DND-41 (cell line): ENCODE data around the gene KRT15.
A peak's percentile ranks its signal among the peaks of the same experiment; 100 is the strongest.

Source experiments
- ATAC-seq: fragments of 200-7000 bp; cut with Tn5 transposase; 3 replicates; pipeline ENCODE4 v1.9.1; 2021; ENCODE audit warnings: low read depth; ENCODE audit not compliant: insufficient read depth
- DNase-seq: peaks from one replicate; pipeline ENCODE4 v3.0.0-alpha.2; 2020
- H2AFZ ChIP-seq: 2 replicates; pipeline ENCODE4 v1.6.0; 2012; ENCODE audit warnings: low read depth, low read length
- H3K27ac ChIP-seq: 2 replicates; pipeline ENCODE4 v1.5.1; 2012; ENCODE audit warnings: low read length, inconsistent platforms
- H3K27me3 ChIP-seq: fragments of 200-600 bp; sonication (generic); 2 replicates; pipeline ENCODE4 v1.6.0; 2012; ENCODE audit warnings: low read length, mild to moderate bottlenecking, inconsistent platforms; ENCODE audit not compliant: insufficient read depth, poor library complexity
- H3K36me3 ChIP-seq: 2 replicates; pipeline ENCODE4 v1.5.1; 2012; ENCODE audit warnings: low read length, inconsistent platforms; ENCODE audit not compliant: insufficient read depth
- H3K4me1 ChIP-seq: 2 replicates; pipeline ENCODE4 v1.5.1; 2012; ENCODE audit warnings: mild to moderate bottlenecking, low read length; ENCODE audit not compliant: insufficient read depth
- H3K4me2 ChIP-seq: 2 replicates; pipeline ENCODE4 v1.6.0; 2012; ENCODE audit warnings: mild to moderate bottlenecking, moderate library complexity, low read length, inconsistent platforms; ENCODE audit not compliant: insufficient read depth
- H3K4me3 ChIP-seq, 2 experiments: fragments of 200-600 bp in 1 of 2; shearing (Covaris generic) in 1 of 2; 2 replicates each; pipeline ENCODE4 v1.5.1; 2012 to 2016; ENCODE audit warnings: inconsistent platforms in 2 of 2, low read length in 2 of 2, mild to moderate bottlenecking in 2 of 2, low read depth in 1 of 2, moderate library complexity in 1 of 2
- H3K79me2 ChIP-seq: 2 replicates; pipeline ENCODE4 v1.6.0; 2012; ENCODE audit warnings: low read length, inconsistent platforms; ENCODE audit not compliant: insufficient read depth
- H3K9ac ChIP-seq: 2 replicates; pipeline ENCODE4 v1.6.0; 2012; ENCODE audit warnings: low read depth, mild to moderate bottlenecking, inconsistent platforms, low read length, moderate library complexity
- H3K9me3 ChIP-seq: 2 replicates; pipeline ENCODE4 v1.5.1; 2012; ENCODE audit warnings: low read length, moderate library complexity, mild to moderate bottlenecking, inconsistent platforms; ENCODE audit not compliant: insufficient read depth, severe bottlenecking
- H4K20me1 ChIP-seq: 2 replicates; pipeline ENCODE4 v1.6.0; 2012; ENCODE audit warnings: low read length; ENCODE audit not compliant: insufficient read depth
- EZH2 ChIP-seq: IDR thresholded peaks from 3 replicates; pipeline ENCODE4 v1.6.1; 2012; ENCODE audit warnings: borderline replicate concordance, low read depth, mild to moderate bottlenecking, moderate library complexity, low read length, inconsistent platforms; ENCODE audit not compliant: severe bottlenecking
- TF ChIP-seq, protein P1 (sequence below): IDR thresholded peaks from 2 replicates; pipeline ENCODE4 v1.5.1; 2012; ENCODE audit warnings: borderline replicate concordance, low read length, moderate library complexity, mild to moderate bottlenecking; ENCODE audit not compliant: poor library complexity, severe bottlenecking; ENCODE audit errors: extremely low read depth

KRT15 gene

DNA sequence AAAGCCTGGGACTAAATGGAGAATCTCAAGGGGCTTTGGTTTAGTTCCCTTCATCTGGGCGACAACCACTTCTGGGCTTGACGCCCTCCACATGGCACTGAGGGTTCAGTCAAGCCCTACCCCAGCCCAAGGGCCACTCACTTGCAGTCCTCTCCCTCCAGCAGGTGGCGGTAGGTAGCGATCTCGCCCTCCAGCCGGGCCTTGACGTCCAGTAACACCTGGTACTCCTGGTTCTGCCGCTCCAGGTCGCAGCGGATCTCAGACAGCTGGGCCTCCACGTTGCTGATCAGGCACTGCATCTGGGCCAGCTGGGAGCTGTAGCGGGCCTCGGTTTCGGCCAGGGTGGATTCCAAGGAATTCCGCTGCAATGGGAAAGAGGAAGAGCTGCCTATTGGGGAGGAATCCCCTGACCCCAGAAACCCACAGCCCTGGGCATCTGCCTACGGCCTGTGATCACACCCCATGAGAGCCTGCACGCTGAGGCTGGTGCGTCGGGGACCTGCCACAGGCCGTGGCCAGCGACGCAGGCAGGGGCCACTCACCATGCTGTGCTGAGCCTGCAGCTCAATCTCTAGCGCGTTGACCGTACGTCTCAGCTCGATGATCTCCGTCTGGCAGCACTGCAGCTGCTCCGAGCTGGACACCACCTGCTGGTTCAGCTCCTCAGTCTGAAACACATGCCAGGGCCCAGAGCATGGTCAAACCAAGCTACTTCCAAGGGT is 31.7 kb downstream of the KRT15 start:
- Histone ChIP-seq H3K79me2 (no peaks in the 10 kb centered on the region), H3K27ac (no peak overlapping the region), H4K20me1 (0 out of 2 replicates have a peak, but pooled peaks cover 3% of the 10 kb centered on the region), H3K27me3 (peaks cover 15% of the 10 kb centered on the region), H3K9ac (no peak overlapping the region), H3K4me3 (no peak overlapping the region), H3K36me3 (no peaks in the 10 kb centered on the region), H3K4me1 (no peaks in the 10 kb centered on the region), H3K9me3 (no peaks in the 10 kb centered on the region), H2AFZ (no peak overlapping the region), H3K4me2 (no peak overlapping the region)
- TF ChIP-seq, protein P1, sequence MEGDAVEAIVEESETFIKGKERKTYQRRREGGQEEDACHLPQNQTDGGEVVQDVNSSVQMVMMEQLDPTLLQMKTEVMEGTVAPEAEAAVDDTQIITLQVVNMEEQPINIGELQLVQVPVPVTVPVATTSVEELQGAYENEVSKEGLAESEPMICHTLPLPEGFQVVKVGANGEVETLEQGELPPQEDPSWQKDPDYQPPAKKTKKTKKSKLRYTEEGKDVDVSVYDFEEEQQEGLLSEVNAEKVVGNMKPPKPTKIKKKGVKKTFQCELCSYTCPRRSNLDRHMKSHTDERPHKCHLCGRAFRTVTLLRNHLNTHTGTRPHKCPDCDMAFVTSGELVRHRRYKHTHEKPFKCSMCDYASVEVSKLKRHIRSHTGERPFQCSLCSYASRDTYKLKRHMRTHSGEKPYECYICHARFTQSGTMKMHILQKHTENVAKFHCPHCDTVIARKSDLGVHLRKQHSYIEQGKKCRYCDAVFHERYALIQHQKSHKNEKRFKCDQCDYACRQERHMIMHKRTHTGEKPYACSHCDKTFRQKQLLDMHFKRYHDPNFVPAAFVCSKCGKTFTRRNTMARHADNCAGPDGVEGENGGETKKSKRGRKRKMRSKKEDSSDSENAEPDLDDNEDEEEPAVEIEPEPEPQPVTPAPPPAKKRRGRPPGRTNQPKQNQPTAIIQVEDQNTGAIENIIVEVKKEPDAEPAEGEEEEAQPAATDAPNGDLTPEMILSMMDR, result peak; percentile 54
- no peak for TF ChIP-seq EZH2
- DNase-seq (peak; percentile 7), ATAC-seq (no peak)

DNA sequence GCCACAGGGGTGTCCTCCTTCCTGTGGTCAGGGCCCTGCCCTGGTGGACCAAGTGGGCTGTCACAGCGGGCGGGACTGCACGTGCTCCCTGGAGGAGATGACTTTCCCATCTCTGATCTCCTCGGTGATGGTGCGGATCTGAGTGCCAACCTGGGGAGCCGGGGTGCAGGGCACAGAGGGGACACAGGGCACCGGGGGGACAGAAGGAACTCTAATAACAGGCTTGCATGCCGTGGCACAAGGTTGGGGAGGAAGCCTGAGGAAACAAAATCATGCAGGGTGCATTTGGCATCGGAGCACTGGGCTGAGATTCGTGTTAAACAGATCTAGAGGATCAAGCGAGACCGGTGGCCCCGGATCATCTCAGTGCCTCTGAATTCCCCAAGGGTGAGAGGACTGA is 32.4 kb downstream of the KRT15 start:
- H3K36me3 ChIP-seq, result no peaks in the 10 kb centered on the region
- H3K27me3 ChIP-seq, result peaks cover 15% of the 10 kb centered on the region
- DNase-seq, result no peak
- H3K9ac ChIP-seq, result no peak overlapping the region
- H3K27ac ChIP-seq, result no peak overlapping the region
- TF ChIP-seq EZH2, result no peak
- TF ChIP-seq, protein P1, result no peak
- no peaks in the 10 kb centered on the region for H3K4me1 ChIP-seq
- no peak overlapping the region for H2AFZ ChIP-seq
- no peaks in the 10 kb centered on the region for H3K9me3 ChIP-seq
- no peak overlapping the region for H3K4me2 ChIP-seq
- H4K20me1 ChIP-seq, result 0 out of 2 replicates have a peak, but pooled peaks cover 4% of the 10 kb centered on the region
- no peak overlapping the region for H3K4me3 ChIP-seq
- no peaks in the 10 kb centered on the region for H3K79me2 ChIP-seq
- no peak for ATAC-seq

DNA sequence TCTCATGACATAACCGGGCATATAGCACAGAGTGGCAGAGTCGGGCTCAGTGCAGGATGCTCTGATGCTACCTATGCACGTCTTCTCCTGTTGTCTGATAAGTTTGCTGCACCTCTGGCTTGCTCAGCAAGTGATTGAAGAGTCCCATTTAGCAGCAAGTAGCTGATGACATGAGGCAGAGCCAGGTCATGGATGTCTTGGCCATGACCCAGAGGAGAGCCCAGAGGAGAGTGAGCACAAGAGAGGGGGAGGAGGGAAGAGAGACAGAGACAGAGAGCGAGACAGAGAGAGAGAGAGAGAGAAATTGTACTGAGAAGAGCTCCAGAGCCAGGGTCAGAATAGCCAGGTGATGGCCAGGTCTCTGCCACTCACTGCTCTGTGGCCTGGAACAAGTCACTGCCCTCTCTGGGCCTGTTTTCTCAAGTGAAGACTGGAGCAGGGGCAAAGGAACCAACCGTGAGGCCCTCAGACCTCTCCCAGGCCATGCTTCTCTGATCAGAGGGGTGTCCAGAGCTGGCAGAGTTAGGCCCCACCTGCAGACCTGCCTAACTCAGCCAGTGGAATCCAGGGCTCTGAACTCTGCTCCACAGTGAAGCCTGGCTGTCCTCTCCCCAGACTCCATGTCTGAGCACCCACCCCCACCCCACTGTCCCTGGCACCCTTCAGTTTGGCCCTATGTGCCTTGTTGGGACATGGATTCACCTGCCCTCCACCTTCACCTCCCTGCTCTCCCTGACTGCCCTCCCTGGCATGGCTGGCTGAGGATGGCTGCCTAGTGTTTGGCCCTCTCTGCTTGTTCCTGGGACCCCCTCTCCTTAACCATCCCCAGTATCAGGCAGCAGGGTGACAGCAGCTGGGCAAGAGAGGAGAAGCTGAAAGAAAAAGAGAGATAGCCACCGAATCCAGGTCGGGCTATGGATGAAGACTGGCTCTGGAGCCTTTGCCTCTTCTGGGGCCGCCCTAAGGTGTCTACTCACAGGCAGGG is 33.5 kb downstream of the KRT15 start:
- Histone ChIP-seq H3K9ac (no peak overlapping the region), H3K4me2 (no peak overlapping the region), H4K20me1 (0 out of 2 replicates have a peak, but pooled peaks cover 4% of the 10 kb centered on the region), H3K4me3 (no peak overlapping the region), H3K36me3 (no peaks in the 10 kb centered on the region), H3K9me3 (no peaks in the 10 kb centered on the region), H3K27me3 (peaks cover 8% of the 10 kb centered on the region), H3K27ac (no peak overlapping the region), H3K79me2 (no peaks in the 10 kb centered on the region), H3K4me1 (no peaks in the 10 kb centered on the region), H2AFZ (no peak overlapping the region)
- DNase-seq (no peak), ATAC-seq (no peak)
- TF ChIP-seq, protein P1, result no peak
- TF ChIP-seq EZH2, result no peak
